DOHH2 (cell line): Measurements from ENCODE around the gene TICRR.

ENCODE experiments used
- H3F3A ChIP-seq: fragments of 200-600 bp; sonication (generic), shearing (Covaris generic); 2 replicates; pipeline ENCODE4 v1.6.0; 2016; ENCODE audit warnings: antibody characterized with exemption, mild to moderate bottlenecking; ENCODE audit not compliant: control insufficient read depth, insufficient read depth
- H3K27ac ChIP-seq: fragments of 200-600 bp; sonication (generic); 2 replicates; pipeline ENCODE4 v1.5.1; 2014; ENCODE audit warnings: low read depth, mild to moderate bottlenecking, low read length, moderate library complexity
- H3K27me3 ChIP-seq: fragments of 200-600 bp; sonication (generic); 2 replicates; pipeline ENCODE4 v1.6.1; 2014; ENCODE audit warnings: mild to moderate bottlenecking, low read length, mixed read lengths; ENCODE audit not compliant: control insufficient read depth
- H3K36me3 ChIP-seq: fragments of 200-600 bp; sonication (generic); 2 replicates; pipeline ENCODE4 v1.6.1; 2014; ENCODE audit warnings: mild to moderate bottlenecking, low read length, moderate library complexity, mixed read lengths; ENCODE audit not compliant: control insufficient read depth
- H3K4me1 ChIP-seq: fragments of 200-600 bp; sonication (generic); 2 replicates; pipeline ENCODE4 v1.6.1; 2014; ENCODE audit warnings: mild to moderate bottlenecking, low read length, mixed read lengths; ENCODE audit not compliant: control insufficient read depth
- H3K4me2 ChIP-seq: fragments of 200-600 bp; sonication (generic); 2 replicates; pipeline ENCODE4 v1.6.0; 2014; ENCODE audit warnings: mild to moderate bottlenecking, low read length, moderate library complexity
- H3K4me3 ChIP-seq: fragments of 200-600 bp; sonication (generic); 2 replicates; pipeline ENCODE4 v1.5.1; 2014; ENCODE audit warnings: mild to moderate bottlenecking, low read length, mixed read lengths
- H3K79me2 ChIP-seq: fragments of 200-600 bp; sonication (generic); 2 replicates; pipeline ENCODE4 v1.6.1; 2014; ENCODE audit warnings: mild to moderate bottlenecking, low read length, mixed read lengths; ENCODE audit not compliant: control insufficient read depth
- H3K9me2 ChIP-seq: fragments of 200-600 bp; sonication (generic); replicated peaks from 2 replicates; pipeline ENCODE4 v1.6.1; 2014; ENCODE audit warnings: mild to moderate bottlenecking, low read length, mixed read lengths; ENCODE audit not compliant: control insufficient read depth
- H3K9me3 ChIP-seq: fragments of 200-600 bp; sonication (generic); 2 replicates; pipeline ENCODE4 v1.6.1; 2014; ENCODE audit warnings: antibody characterized with exemption, low read length, mixed read lengths; ENCODE audit not compliant: control insufficient read depth, insufficient read depth
- H4K20me1 ChIP-seq: fragments of 200-600 bp; sonication (generic); 2 replicates; pipeline ENCODE4 v1.6.0; 2014; ENCODE audit warnings: low read depth, mild to moderate bottlenecking, antibody characterized with exemption, low read length, moderate library complexity; ENCODE audit not compliant: control insufficient read depth, insufficient read depth
- CTCF ChIP-seq: fragments of 200-600 bp; sonication (generic); IDR thresholded peaks from one replicate; pipeline ENCODE4 v1.5.1; 2014; ENCODE audit warnings: antibody characterized with exemption, mild to moderate bottlenecking, low read depth, low read length; ENCODE audit not compliant: poor library complexity, severe bottlenecking
- EZH2phosphoT487 ChIP-seq: fragments of 200-600 bp; sonication (generic); IDR thresholded peaks from 2 replicates; pipeline ENCODE4 v1.6.1; 2017; ENCODE audit warnings: borderline replicate concordance, mild to moderate bottlenecking, antibody characterized with exemption, low read length, moderate library complexity, mixed read lengths

TICRR gene

DNA sequence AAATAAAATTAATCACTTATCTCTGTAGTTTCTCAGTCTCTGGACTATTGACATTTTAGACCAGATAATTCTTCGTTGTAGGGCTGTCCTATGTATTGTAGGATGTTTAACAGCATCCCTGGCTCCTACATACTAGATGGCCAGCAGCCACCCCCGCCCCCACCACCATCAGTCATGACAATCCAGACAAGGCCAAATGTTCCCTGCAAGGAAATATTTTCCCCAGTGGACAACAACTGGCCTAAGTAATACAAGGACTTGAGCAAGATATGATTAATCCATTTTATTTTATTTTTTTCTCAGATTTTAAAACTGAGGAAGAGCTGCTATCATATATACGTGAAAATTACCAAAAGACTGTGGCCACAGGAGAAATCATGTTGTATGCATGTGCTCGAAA, 23.8 kb downstream of the TICRR start:
- Histone ChIP-seq H3K27ac (no peak overlapping the region), H3K36me3 (peaks cover 96% of the 10 kb centered on the region), H3K79me2 (peaks cover 16% of the 10 kb centered on the region; the same call in 1 of the 2 replicates), H3F3A (no peaks in the 10 kb centered on the region), H4K20me1 (0 out of 2 replicates have a peak, but pooled peaks cover 3% of the 10 kb centered on the region), H3K4me3 (no peak overlapping the region), H3K27me3 (no peaks in the 10 kb centered on the region), H3K4me2 (no peak overlapping the region), H3K4me1 (no peaks in the 10 kb centered on the region), H3K9me2 (no peaks in the 10 kb centered on the region), H3K9me3 (no peaks in the 10 kb centered on the region)
- TF ChIP-seq CTCF (no peak), EZH2phosphoT487 (no peak)

DNA sequence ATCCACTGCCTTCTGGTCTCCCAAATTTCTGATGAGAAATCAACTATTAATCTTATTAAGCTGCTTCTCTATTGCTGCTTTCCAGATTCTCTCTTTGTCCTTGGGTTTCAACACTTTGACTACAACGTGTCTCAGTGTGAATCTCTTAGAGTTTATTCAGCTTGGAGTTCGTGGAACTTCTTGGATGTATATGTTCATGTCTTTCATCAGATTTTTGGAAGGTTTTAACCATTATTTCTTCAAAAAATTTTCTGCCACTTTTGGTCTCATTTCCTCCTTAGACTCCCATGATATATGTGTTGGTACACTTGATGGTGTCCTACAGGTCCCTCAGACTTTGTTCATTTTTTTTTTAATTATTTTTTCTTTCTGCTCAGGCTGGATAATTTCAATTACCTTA, 36.0 kb downstream of the TICRR start:
- Histone ChIP-seq H3K9me3 (no peaks in the 10 kb centered on the region), H3K4me3 (no peak overlapping the region), H3K36me3 (peaks cover 88% of the 10 kb centered on the region), H3K9me2 (no peaks in the 10 kb centered on the region), H3F3A (peaks cover 8% of the 10 kb centered on the region), H3K27ac (no peak overlapping the region), H3K4me2 (no peak overlapping the region), H4K20me1 (no peaks in the 10 kb centered on the region), H3K27me3 (no peaks in the 10 kb centered on the region), H3K4me1 (no peaks in the 10 kb centered on the region), H3K79me2 (peaks cover 17% of the 10 kb centered on the region)
- no peak for TF ChIP-seq EZH2phosphoT487

GRCh38 chr15:89613031-89613430, 37.8 kb downstream of the TICRR start:
- Histone ChIP-seq H3K9me3 (no peaks in the 10 kb centered on the region), H3K27me3 (no peaks in the 10 kb centered on the region), H3K36me3 (peaks cover 82% of the 10 kb centered on the region), H3K79me2 (peaks cover 17% of the 10 kb centered on the region), H3K27ac (no peak overlapping the region), H3K4me3 (no peak overlapping the region), H3F3A (no peaks in the 10 kb centered on the region), H3K4me1 (no peaks in the 10 kb centered on the region), H3K9me2 (no peaks in the 10 kb centered on the region), H4K20me1 (no peaks in the 10 kb centered on the region), H3K4me2 (no peak overlapping the region)
- TF ChIP-seq CTCF (no peak), EZH2phosphoT487 (no peak)

GRCh38 chr15:89614164-89614563, 38.9 kb downstream of the TICRR start:
- Histone ChIP-seq H3K4me3 (no peak overlapping the region), H3F3A (no peaks in the 10 kb centered on the region), H3K4me2 (no peak overlapping the region), H3K27ac (no peak overlapping the region), H3K36me3 (peaks cover 87% of the 10 kb centered on the region), H4K20me1 (no peaks in the 10 kb centered on the region), H3K9me3 (no peaks in the 10 kb centered on the region), H3K79me2 (peaks cover 17% of the 10 kb centered on the region), H3K27me3 (no peaks in the 10 kb centered on the region), H3K9me2 (no peaks in the 10 kb centered on the region), H3K4me1 (no peaks in the 10 kb centered on the region)
- TF ChIP-seq EZH2phosphoT487 (no peak), CTCF (no peak)
